Measurements from ENCODE around the gene ATRAID. TPM values are rescaled to one million over a fixed set of nuclear protein-coding genes. Genes with fewer than 3 reads are reported as not detected.
"Not testable (repeated sequence)": the region's sequence is repeated elsewhere in the genome, so short reads cannot be mapped to it uniquely, and the experiment has no call there.

ATRAID gene
- polyA plus RNA-seq, 3 donors = 120 to 298 (median 287) TPM

DNA sequence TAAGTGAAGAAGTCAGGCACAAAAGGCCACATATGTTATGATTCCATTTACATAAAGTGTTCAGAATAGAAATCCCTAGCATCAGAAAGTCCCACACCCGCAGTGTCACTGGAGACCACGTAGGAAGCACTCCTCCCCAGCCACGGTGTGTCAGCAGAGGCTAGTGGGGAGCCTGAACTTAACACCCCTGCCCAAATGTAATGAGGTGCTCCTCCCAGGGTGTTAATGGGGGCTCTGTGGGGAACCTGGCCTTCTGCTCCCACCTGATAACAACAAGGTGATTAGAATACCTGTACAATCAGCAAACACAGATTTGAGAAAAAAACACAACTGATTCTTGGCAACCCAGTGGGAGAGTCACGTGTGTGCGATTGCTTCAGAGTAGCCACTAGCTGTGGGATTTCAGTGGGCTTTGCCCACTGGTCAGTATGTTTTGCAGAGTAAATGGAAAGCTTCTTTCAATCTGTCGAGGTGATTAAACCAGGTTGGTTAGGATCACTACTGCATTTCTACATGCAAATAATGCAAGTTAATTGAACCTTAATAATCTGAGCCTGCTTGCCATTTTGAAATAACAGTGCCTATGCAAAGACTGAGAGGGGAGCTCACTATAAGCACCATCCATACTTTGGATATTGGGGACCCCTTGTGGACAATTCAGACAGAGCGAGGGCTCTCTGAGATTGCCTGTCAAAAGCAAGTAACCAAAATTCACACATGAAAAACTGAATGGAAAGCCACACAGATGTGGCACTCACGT is 20.6 kb upstream of the ATRAID start:
- Mint-ChIP-seq H3K9me3 (peaks cover 0 to 2% (median 0%) of the 10 kb centered on the region in 7 donors), H3K4me1 (peaks cover 2% of the 10 kb centered on the region), H3K27ac (peak overlapping the region in 1 of 7 donors; percentile 20), H3K27me3 (ENCODE audit: low read depth in 3 of 3) (peaks cover 1 to 14% (median 4%) of the 10 kb centered on the region in 3 donors), H3K36me3 (no peaks in the 10 kb centered on the region), H3K4me3 (no peak overlapping the region)
- H3K4me1 ChIP-seq (ENCODE audit: control insufficient read depth in 1 of 2, insufficient read depth in 2 of 2, low read length in 2 of 2) = no peaks in the 10 kb centered on the region
- peak in 2 of 3 donors; percentile 22 to 41 for DNase-seq
- TF ChIP-seq, protein P1, sequence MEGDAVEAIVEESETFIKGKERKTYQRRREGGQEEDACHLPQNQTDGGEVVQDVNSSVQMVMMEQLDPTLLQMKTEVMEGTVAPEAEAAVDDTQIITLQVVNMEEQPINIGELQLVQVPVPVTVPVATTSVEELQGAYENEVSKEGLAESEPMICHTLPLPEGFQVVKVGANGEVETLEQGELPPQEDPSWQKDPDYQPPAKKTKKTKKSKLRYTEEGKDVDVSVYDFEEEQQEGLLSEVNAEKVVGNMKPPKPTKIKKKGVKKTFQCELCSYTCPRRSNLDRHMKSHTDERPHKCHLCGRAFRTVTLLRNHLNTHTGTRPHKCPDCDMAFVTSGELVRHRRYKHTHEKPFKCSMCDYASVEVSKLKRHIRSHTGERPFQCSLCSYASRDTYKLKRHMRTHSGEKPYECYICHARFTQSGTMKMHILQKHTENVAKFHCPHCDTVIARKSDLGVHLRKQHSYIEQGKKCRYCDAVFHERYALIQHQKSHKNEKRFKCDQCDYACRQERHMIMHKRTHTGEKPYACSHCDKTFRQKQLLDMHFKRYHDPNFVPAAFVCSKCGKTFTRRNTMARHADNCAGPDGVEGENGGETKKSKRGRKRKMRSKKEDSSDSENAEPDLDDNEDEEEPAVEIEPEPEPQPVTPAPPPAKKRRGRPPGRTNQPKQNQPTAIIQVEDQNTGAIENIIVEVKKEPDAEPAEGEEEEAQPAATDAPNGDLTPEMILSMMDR (IDR thresholded peaks at IDR 0.05) = peak; percentile 50
- H4K20me1 ChIP-seq (ENCODE audit: insufficient read depth, low read length) = no peaks in the 10 kb centered on the region
- intact Hi-C loops (cut with micrococcal nuclease) = no loop called here
- WGBS (ENCODE audit: insufficient coverage) = 0% methylated on average over 1 of the region's 8 CpGs
- no peak overlapping the region for H3K4me2 ChIP-seq (replicated peaks; ENCODE audit: extremely low read depth, low read length, poor library complexity, severe bottlenecking)
- H3K9me3 ChIP-seq (replicated peaks in 1 of 2; ENCODE audit: control insufficient read depth in 1 of 2, insufficient read depth in 1 of 2, low read length in 2 of 2) = no peaks in the 10 kb centered on the region
- no peak overlapping the region for H2AFZ ChIP-seq (ENCODE audit: insufficient read depth, low read depth, low read length, poor library complexity, severe bottlenecking)
- H3K9ac ChIP-seq (ENCODE audit: insufficient read depth, low read length, poor library complexity, severe bottlenecking) = no peak overlapping the region
- no peak overlapping the region for H3K27ac ChIP-seq (ENCODE audit: low read depth in 1 of 2, low read length in 2 of 2)
- H3K27me3 ChIP-seq (ENCODE audit: control insufficient read depth in 2 of 2, insufficient read depth in 2 of 2, low read length in 2 of 2) = no peaks in the 10 kb centered on the region
- no peaks in the 10 kb centered on the region for H3K79me2 ChIP-seq (ENCODE audit: insufficient read depth, low read length)
- H3K36me3 ChIP-seq (replicated peaks in 1 of 2; ENCODE audit: control insufficient read depth in 1 of 2, insufficient read depth in 2 of 2, low read length in 2 of 2) = no peaks in the 10 kb centered on the region
- no peak overlapping the region for H3K4me3 ChIP-seq (replicated peaks in 1 of 3; ENCODE audit: low read depth in 2 of 3, low read length in 3 of 3)

DNA sequence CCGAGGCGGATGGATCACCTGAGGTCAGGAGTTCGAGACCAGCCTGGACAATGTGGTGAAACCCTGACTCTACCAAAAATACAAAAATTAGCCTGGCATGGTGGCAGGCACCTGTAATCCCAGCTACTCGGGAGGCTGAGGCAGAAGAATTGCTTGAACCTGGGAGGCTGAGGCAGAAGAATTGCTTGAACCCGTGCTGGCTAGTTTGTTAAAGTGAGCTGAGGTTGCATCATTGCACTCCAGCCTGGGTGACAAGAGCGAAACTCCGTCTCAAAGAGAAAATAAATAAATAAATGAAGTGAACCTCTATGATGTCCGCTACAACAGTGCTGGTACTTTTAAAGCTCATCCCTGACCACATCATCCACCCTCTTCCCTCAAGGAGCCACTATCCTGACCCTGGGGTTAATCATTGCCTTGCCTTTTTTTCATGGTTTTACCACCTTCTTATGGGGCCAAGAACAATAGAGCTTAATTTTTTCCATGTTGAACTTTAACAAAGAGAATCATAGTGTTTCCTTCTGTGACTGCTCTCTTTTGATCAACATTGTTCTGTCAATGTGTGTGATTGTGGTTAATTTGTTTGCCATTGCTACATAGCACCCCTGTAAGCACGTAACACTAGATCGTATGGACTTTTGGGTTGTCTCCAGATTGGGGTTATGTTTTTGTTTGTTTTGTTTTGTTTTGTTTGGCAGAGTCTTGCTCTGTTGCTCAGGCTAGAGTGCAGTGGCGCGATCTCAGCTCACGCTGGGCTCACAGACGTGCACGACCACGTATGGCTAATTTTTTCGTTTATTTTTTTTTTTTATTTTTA is 17.1 kb upstream of the ATRAID start:
- H3K27me3 Mint-ChIP-seq (ENCODE audit: low read depth in 3 of 3) = peaks cover 1 to 7% (median 6%) of the 10 kb centered on the region in 3 donors
- no peak overlapping the region for H3K27ac Mint-ChIP-seq
- TF ChIP-seq, protein P1 (IDR thresholded peaks at IDR 0.05) = no peak
- H3K9me3 Mint-ChIP-seq = peaks cover 0 to 2% (median 0%) of the 10 kb centered on the region in 7 donors
- Histone ChIP-seq H2AFZ (ENCODE audit: insufficient read depth, low read depth, low read length, poor library complexity, severe bottlenecking) (no peak overlapping the region), H3K27me3 (ENCODE audit: control insufficient read depth in 2 of 2, insufficient read depth in 2 of 2, low read length in 2 of 2) (no peaks in the 10 kb centered on the region), H4K20me1 (ENCODE audit: insufficient read depth, low read length) (no peaks in the 10 kb centered on the region), H3K9me3 (replicated peaks in 1 of 2; ENCODE audit: control insufficient read depth in 1 of 2, insufficient read depth in 1 of 2, low read length in 2 of 2) (no peaks in the 10 kb centered on the region), H3K36me3 (replicated peaks in 1 of 2; ENCODE audit: control insufficient read depth in 1 of 2, insufficient read depth in 2 of 2, low read length in 2 of 2) (peaks cover under 1 to 5% of the 10 kb centered on the region in 2 donors), H3K9ac (ENCODE audit: insufficient read depth, low read length, poor library complexity, severe bottlenecking) (no peak overlapping the region), H3K4me3 (replicated peaks in 1 of 3; ENCODE audit: low read depth in 2 of 3, low read length in 3 of 3) (no peak overlapping the region), H3K79me2 (ENCODE audit: insufficient read depth, low read length) (no peaks in the 10 kb centered on the region), H3K27ac (ENCODE audit: low read depth in 1 of 2, low read length in 2 of 2) (no peak overlapping the region), H3K4me1 (ENCODE audit: control insufficient read depth in 1 of 2, insufficient read depth in 2 of 2, low read length in 2 of 2) (no peaks in the 10 kb centered on the region), H3K4me2 (replicated peaks; ENCODE audit: extremely low read depth, low read length, poor library complexity, severe bottlenecking) (no peak overlapping the region)
- no peak for DNase-seq
- intact Hi-C loops (cut with micrococcal nuclease) = no loop called here
- H3K36me3 Mint-ChIP-seq = peaks cover 1 to 5% of the 10 kb centered on the region in 2 donors
- peaks cover 2% of the 10 kb centered on the region for H3K4me1 Mint-ChIP-seq
- 92% methylated on average over 14 of the region's 17 CpGs for WGBS (ENCODE audit: insufficient coverage)
- peak overlapping the region in 1 of 2 donors; percentile 39 for H3K4me3 Mint-ChIP-seq

DNA sequence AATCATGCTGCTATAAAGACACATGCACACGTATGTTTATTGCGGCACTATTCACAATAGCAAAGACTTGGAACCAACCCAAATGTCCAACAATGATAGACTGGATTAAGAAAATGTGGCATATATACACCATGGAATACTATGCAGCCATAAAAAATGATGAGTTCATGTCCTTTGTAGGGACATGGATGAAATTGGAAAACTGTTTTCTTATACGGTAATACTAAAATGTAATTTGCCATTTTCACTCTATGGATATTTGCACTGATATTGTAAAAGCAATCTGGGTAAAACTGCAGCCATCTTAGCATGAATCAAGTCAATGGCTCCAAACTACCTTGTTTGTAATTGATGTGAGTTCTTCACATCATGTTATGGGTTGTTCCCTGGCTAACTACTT is 16.0 kb upstream of the ATRAID start:
- H3K27me3 ChIP-seq (ENCODE audit: control insufficient read depth in 2 of 2, insufficient read depth in 2 of 2, low read length in 2 of 2); H3K9me3 Mint-ChIP-seq; H3K4me1 Mint-ChIP-seq; H3K27me3 Mint-ChIP-seq (ENCODE audit: low read depth in 3 of 3); H3K4me1 ChIP-seq (ENCODE audit: control insufficient read depth in 1 of 2, insufficient read depth in 2 of 2, low read length in 2 of 2); H4K20me1 ChIP-seq (ENCODE audit: insufficient read depth, low read length); H3K4me3 Mint-ChIP-seq; H2AFZ ChIP-seq (ENCODE audit: insufficient read depth, low read depth, low read length, poor library complexity, severe bottlenecking); H3K79me2 ChIP-seq (ENCODE audit: insufficient read depth, low read length); H3K9ac ChIP-seq (ENCODE audit: insufficient read depth, low read length, poor library complexity, severe bottlenecking); H3K27ac ChIP-seq (ENCODE audit: low read depth in 1 of 2, low read length in 2 of 2); H3K9me3 ChIP-seq (replicated peaks in 1 of 2; ENCODE audit: control insufficient read depth in 1 of 2, insufficient read depth in 1 of 2, low read length in 2 of 2); intact Hi-C loops (cut with micrococcal nuclease); DNase-seq; H3K4me2 ChIP-seq (replicated peaks; ENCODE audit: extremely low read depth, low read length, poor library complexity, severe bottlenecking); H3K4me3 ChIP-seq (replicated peaks in 1 of 3; ENCODE audit: low read depth in 2 of 3, low read length in 3 of 3); H3K27ac Mint-ChIP-seq: not testable (repeated sequence)
- no CpG with 5 or more reads among the region's 3 CpGs for WGBS (ENCODE audit: insufficient coverage)
- H3K36me3 ChIP-seq (replicated peaks in 1 of 2; ENCODE audit: control insufficient read depth in 1 of 2, insufficient read depth in 2 of 2, low read length in 2 of 2) = peaks cover 10 to 11% of the 10 kb centered on the region in 2 donors
- H3K36me3 Mint-ChIP-seq = peaks cover 9 to 15% of the 10 kb centered on the region in 2 donors
